ENCODE data around the gene ARHGEF16.

DNA sequence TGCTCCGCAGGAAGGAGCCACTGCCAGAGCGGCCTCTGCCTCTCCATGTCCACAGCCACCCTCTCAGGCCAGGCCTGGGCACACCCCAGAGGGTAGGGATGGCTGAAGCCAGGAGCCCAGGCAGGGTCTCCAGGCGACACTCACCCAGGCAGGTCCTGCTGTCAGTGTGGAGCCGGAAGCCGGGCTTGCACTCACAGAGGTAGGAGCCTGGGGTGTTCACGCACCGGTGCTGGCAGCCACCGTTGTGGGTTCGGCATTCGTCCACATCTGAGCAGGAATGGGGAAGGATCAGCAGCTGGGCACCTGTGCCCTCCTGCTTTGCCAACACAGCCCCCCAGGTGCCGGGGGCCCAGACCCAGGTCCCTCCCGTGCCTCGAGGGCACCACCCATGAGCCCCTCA is 69.5 kb downstream of the ARHGEF16 start:
- TF ChIP-seq, protein P1, sequence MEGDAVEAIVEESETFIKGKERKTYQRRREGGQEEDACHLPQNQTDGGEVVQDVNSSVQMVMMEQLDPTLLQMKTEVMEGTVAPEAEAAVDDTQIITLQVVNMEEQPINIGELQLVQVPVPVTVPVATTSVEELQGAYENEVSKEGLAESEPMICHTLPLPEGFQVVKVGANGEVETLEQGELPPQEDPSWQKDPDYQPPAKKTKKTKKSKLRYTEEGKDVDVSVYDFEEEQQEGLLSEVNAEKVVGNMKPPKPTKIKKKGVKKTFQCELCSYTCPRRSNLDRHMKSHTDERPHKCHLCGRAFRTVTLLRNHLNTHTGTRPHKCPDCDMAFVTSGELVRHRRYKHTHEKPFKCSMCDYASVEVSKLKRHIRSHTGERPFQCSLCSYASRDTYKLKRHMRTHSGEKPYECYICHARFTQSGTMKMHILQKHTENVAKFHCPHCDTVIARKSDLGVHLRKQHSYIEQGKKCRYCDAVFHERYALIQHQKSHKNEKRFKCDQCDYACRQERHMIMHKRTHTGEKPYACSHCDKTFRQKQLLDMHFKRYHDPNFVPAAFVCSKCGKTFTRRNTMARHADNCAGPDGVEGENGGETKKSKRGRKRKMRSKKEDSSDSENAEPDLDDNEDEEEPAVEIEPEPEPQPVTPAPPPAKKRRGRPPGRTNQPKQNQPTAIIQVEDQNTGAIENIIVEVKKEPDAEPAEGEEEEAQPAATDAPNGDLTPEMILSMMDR (IDR thresholded peaks at IDR 0.05) = no peak
- no peak for TF ChIP-seq POLR2A (IDR thresholded peaks at IDR 0.05)

Data from heart left ventricle (tissue), 13 donors.